SK-N-MC (cell line): Measurements from ENCODE around the gene OR7A5.

ENCODE experiments used
- EZH2 ChIP-seq: fragments of 200-600 bp; sonication (generic); IDR thresholded peaks from one replicate; pipeline ENCODE4 v1.6.1; 2017; ENCODE audit warnings: antibody characterized with exemption
- FOXP2 ChIP-seq: optimal IDR thresholded peaks from 2 replicates; pipeline ENCODE3; 2011; ENCODE audit warnings: mild to moderate bottlenecking, moderate library complexity; ENCODE audit not compliant: insufficient read depth; ENCODE audit errors: extremely low read length, control extremely low read depth
- POLR2AphosphoS5 ChIP-seq: IDR thresholded peaks from 2 replicates; pipeline ENCODE4 v1.6.1; 2012; ENCODE audit warnings: mild to moderate bottlenecking, low read depth, low read length, borderline replicate concordance

GRCh38 chr19:14830702-14831101 is 4.3 kb downstream of the OR7A5 start:
- TF ChIP-seq POLR2AphosphoS5 = no peak
- TF ChIP-seq EZH2 = no peak
- TF ChIP-seq FOXP2 = no peak
